GM19043 (cell line): ENCODE data around the gene WDR46.
A peak's percentile ranks its signal among the peaks of the same experiment; 100 is the strongest.

Experiments used
- ATAC-seq: cut with Tn5 transposase; IDR thresholded peaks from one replicate; pipeline ENCODE4 v1.9.1; 2021; ENCODE audit warnings: low read depth; ENCODE audit not compliant: unreplicated experiment

WDR46 gene, protein sequence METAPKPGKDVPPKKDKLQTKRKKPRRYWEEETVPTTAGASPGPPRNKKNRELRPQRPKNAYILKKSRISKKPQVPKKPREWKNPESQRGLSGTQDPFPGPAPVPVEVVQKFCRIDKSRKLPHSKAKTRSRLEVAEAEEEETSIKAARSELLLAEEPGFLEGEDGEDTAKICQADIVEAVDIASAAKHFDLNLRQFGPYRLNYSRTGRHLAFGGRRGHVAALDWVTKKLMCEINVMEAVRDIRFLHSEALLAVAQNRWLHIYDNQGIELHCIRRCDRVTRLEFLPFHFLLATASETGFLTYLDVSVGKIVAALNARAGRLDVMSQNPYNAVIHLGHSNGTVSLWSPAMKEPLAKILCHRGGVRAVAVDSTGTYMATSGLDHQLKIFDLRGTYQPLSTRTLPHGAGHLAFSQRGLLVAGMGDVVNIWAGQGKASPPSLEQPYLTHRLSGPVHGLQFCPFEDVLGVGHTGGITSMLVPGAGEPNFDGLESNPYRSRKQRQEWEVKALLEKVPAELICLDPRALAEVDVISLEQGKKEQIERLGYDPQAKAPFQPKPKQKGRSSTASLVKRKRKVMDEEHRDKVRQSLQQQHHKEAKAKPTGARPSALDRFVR

DNA sequence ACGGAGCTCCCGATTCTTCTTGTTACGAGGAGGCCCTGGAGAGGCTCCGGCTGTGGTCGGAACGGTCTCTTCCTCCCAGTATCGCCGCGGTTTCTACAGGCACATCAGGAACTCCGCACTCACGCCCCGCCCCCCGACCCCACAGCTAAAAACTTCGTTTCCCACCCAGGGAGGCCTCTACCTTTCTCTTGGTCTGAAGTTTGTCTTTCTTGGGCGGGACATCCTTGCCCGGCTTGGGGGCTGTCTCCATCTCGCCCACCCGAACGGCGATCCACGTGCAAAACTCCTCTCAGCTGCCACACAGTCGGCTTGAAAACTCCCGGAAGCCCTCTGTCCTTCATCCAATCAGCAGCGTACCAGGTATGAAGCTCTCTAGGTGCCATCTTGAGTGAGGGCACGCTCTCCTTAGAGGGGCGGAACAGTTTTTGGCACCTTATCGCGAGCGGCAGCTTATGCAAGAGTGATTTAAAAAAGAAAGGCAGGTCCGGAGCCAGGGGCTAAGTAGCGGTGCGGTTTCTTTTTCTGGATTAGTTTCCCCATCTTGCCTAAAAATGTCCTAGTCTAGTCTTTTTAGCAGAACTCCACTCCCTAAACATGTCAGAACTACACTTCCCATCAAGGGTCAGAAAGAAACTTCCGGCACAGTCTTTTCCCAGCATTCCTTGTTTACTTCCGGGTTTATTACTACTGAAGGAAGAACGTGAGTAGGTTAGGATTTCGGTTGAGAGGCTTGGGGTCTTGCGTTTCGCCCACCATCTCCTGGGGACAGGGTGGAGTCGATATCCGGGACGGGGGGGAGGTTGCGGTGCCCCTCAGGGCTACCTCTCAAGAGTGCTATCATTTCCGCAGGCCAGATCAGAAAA is at the start of gene WDR46, which contains the start of gene PFDN6:
TSS of gene WDR46 (minus strand) at position 319 of the 863 bp plus-strand sequence. CDS start at position 250, 69 bp downstream.
TSS of gene PFDN6 (plus strand) at position 681 of the 863 bp plus-strand sequence. CDS start 256 bp downstream, outside the sequence.
- peak; percentile 77 for ATAC-seq

DNA sequence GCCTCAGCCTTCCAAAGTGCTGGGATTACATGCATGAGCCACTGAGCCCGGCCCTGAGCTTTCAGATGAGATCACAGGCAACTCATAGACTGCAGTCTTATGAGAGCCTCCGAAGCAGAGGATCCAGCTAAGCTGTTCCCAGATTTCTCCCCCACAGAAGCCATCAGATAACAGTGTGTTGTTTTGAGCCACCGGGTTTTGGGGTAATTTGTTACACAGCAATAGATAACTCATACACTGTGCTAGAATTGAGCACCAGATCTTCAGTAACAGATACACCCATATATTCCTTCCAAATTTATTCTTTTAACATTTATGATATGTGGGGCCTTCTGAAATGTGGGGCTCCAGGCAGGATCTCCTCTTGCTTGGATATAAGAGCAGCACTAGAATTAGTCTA is 47.5 kb upstream of the WDR46 start:
- no peak for ATAC-seq

GRCh38 chr6:33335916-33336315 is 46.9 kb upstream of the WDR46 start:
- no peak for ATAC-seq

DNA sequence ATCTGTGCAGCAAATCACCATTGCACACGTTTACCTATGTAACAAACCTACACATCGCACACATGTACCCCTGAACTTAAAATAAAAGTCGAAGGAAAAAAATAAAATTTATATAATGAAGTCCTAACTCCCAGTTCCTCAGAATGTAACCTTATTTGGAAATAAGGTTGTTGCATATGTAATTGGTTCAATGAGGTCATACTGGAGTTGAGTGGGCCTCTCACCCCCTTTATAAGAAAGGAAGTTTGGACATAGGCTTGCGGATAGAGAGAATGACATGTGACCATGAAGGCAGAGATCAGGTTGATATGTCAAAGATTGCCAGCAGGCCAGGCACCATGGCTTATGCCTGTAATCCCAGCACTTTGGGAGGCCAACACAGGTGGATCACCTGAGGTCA is 44.6 kb upstream of the WDR46 start:
- no peak for ATAC-seq

- ATAC-seq, result no peak
These were observed 41.7 kb upstream of the WDR46 start for GRCh38 chr6:33330736-33331135.

DNA sequence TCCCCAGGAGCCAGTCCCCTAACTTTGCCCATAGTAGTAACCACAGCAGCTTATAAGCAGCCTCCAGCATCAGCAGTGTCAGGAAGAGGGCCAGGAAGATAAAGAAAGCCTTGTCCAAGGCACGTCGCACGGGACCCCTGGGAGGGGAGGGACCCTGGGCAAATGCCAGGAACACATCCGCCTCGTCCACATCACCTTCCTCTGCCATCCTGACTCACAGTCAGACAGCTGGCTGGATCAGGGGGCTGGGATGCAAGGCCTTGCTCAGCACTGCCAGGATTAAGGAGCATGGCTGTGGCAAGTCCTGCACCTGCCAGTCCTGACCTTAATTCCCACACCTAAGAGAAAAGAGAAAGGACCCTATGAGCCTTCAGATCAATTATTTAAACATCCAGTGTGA is 40.0 kb upstream of the WDR46 start:
- ATAC-seq, result no peak

DNA sequence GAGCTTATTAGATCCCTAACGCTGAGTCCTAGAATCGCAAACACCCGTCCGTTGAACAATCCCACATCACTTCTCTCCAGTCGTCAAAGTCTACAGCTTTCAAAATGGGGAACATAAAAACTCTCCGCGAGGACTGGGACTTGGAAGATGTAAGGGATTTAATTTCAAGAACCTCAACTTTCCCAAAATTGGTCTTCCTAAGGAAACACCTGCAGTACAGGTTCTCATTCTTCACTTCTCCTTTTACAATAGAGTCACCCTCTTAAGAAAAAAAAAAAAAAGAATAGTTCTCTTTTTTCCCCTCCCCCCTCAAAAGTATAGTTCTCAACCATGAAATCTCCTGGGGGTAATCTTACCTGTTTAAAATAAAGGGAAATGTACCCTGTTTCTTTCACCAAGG is 35.1 kb upstream of the WDR46 start:
- ATAC-seq, result no peak

DNA sequence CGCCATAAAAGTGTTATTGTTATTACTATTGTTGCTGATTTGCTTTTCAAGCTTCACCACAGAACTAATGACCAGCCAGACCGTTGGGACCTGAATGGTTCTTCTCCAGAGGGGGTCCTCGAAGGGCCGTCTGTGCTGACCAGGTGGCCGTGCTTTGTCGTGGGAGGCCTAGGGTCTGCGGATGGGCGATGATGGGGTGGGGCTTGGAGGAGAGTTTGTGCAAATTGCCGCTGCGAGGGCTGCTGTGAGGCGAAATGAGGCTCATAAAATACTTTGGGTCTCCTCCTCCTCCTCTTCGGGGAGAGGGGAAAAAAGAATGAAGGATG is 34.5 kb upstream of the WDR46 start:
- ATAC-seq, result no peak

- no peak for ATAC-seq
These were observed 32.2 kb upstream of the WDR46 start for GRCh38 chr6:33321227-33321626.

DNA sequence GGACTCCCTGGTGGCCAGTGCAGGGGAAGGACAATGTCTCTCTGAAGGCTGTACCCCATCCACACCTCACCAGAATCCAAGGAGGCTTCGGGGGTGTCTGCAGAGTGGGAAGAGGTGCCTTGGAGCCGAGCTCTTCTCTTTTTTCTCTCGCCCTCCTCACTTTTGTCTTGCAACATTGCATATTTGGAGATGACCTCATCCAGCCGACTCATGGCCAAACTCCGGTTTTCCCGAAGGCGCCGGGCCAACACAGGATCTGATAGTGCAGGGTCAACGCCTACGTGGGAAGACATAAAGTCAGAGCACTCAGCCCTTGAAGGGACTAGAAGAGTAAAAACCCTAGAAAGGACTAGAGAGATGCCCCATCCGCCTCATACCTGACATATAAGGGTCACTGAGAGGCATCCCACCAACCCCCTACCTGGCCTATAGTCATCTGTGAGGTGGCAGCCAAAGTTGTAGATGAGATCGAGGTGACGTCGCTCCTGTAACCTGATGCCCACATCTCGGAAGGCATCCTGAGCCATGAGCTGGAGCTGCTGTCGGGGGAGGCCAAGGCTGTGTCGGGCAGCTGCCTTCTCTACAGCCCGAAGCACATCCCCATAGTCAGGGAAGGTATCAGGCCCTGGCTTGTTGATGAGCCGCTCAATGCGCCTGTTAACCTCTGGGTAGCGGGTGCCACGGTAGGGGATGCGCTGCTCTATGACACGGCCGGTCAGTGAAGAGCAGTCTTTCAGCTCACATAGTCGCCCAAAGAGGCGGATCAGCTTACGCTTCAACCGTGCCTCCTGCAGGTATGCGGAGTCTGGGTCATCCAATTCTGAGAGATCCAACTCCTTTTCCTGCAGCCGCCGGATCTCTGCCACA is 31.5 kb upstream of the WDR46 start:
- ATAC-seq, result no peak

GRCh38 chr6:33319939-33320314 is 30.9 kb upstream of the WDR46 start:
- ATAC-seq, result no peak

- ATAC-seq, result no peak
These were observed 29.5 kb upstream of the WDR46 start for GRCh38 chr6:33318426-33319073.

DNA sequence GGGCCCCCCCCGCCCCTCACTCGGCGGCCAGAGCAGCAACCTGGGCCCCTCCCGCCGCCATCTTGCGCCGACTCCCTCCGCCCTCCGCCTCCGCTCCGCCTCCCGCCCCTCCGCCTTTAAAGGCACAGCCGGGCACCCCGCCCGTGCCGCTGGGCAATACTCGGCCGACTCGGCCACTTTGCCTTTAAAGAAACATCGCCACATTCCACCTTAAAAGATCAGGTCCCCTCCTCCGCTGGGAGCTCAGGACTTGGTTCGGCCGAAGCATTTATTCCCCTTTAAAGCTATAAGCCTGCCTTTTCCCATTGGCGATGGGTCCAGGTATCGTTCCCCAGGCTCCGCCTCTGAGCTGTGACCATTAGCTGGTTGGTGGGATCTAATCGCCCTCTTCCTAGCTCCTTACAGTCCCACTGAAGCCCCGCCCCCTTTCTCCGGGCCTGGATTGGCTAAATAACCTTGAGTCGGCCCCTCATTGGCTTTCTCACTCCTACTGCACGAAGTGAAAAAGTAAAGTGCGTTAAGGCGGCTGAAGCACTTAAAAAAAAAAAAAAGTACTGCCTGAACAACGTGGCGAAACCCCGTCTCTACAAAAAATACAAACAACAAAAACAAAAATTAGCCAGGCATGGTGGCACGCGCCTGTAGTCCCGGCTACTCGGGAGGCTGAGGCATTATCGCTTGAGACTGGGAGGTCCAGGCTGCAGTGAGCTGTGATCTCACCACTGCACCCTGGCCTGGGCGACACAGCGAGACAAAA is 28.8 kb upstream of the WDR46 start, which contains the start of gene ZBTB22:
TSS of gene ZBTB22 (minus strand) at position 76 of the 757 bp plus-strand sequence. CDS start 828 bp downstream, outside the sequence.
- peak; percentile 56 for ATAC-seq

DNA sequence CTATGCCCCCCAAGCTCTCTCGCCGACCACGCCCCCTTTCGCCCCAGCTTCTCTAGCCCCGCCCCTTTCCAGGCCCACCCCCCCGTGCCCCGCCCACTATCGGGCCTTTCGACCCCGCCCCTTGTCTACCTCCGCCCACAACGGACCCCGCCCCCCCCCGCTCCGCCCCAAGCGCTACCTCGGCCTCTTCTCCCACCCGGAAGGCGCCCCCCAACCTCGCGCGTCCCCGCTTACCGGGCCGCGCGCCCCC is 28.3 kb upstream of the WDR46 start:
- no peak for ATAC-seq

DNA sequence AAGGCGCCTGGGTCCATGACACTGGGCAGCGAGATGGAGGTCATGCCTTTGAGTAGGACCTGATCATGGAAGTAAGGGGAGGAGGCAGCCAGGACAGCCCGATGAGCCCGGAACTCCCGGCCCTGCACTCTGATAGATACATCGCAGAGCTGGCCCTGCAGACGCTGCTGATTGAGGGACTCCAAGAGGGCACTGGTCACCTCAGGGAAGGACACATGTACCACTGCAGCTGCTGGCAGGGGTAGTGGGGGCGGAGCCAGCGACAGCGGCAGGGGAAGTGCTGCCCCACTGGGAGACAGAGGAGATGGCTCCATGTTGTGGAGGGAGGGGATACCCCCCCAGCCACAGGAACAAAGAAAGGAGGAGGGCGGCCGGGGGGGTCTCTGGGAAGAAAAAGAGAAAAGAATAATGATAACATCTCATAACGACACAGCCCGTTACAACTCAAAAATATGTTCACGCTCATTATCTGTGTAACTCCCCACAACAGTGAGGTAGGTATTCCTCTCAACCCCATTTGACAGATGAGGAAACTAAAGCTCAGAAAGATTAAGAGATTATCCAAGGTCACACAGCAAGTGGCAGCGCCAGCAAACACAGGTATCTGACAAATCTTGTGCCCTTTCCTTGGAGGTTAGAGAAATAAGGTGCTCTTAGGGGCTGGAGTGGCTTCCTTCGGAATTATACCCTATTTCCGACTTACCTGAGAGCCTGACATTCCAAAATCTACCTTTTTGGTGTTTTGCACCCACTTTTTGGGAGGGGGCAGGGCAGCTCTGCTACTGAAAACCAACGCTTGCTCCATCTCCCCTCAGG is 27.8 kb upstream of the WDR46 start:
- ATAC-seq, result no peak

DNA sequence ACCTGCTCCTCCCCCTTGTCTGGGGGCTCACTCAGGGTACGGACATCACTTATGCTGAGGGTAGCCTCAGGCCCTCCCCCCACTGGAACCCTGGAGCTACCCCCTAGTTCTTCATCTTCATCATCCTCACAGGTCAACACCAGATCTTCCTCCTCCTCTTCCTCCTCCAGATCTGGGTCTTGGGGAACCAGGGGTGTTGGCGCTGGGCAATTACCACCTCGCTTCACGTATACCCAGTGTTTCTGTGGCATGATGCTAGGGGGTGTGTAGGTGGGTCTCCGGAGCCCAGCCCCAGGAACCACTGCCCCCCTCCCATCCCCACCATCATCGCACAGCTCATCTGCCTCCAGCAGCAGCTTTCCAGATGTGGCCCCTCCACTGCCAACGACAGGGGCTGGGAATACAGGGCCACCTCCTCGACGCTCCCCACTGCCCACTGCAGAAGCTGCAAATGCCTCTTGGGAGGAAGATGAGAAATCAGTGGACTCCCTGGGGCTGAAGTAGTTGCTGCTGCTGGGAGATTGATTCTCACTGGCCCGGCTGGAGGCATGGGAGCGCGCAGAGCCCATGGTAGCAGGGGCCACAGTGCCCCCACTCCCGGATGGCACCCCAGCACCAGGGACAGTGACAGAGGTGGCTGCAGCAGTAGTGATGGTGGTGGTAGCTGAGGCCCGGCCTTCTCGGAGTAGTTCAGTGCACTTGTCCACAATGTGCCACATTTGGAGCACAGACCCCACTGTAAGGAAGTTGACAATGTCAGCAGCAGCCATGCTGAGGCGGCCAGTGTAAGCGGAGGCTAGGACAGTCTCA is 27.0 kb upstream of the WDR46 start:
- no peak for ATAC-seq

DNA sequence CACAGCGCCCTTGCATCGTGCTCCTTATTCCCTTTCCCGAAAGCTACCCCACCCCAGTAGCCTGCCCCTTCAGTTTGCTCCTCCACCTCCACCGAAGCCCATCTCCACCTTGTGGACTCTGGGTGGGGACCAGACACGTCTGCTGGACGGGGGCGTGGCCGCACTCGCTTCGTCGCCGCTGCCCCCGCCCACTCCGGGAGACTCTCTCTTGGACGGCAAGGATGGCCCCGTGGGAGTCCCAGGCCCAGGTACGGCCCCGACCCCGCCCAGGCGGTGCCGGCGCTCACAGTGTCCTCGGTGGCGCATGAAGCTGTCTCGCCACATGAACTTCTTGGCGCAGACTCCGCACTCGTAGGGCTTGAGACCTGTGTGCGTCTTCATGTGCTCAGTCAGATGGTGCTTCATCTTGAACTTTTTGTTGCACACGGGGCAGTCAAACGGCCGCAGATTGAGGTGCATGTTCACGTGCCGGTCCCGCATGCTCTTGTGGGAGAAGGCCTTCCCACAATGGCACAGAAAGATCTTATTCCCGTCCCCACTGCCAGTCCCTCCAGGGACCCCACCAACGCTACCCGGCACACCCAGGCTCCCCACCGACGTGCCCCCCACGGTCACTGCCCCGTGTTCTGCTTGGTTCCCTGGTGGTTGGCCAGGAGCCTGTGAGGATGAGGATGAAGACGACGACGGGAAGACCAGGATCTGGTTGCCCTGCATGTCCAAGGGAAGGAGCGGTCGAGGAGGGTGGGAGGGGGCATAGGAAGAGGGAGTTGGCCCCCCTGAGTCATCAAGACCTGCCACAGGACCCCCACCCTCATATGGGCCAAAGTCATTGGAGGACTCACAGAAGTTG is 26.1 kb upstream of the WDR46 start:
- ATAC-seq, result no peak
